Measurements from ENCODE around the gene LTO1.
"Not testable (repeated sequence)": the region's sequence is repeated elsewhere in the genome, so short reads cannot be mapped to it uniquely, and the experiment has no call there.

The LTO1 gene

GRCh38 chr11:69700278-69701140, 25.4 kb upstream of the LTO1 start:
- DNase-seq: peak; percentile 74

GRCh38 chr11:69699213-69699612, 24.1 kb upstream of the LTO1 start:
- no peak for DNase-seq

GRCh38 chr11:69698362-69698761, 23.2 kb upstream of the LTO1 start:
- DNase-seq: no peak

GRCh38 chr11:69697861-69698260, 22.7 kb upstream of the LTO1 start:
- no peak for DNase-seq

GRCh38 chr11:69697469-69697843, 22.3 kb upstream of the LTO1 start:
- DNase-seq: no peak

GRCh38 chr11:69696749-69697468, 21.8 kb upstream of the LTO1 start:
- DNase-seq: no peak

GRCh38 chr11:69695995-69696394, 20.8 kb upstream of the LTO1 start:
- DNase-seq: not testable (repeated sequence)

GRCh38 chr11:69695581-69695980, 20.4 kb upstream of the LTO1 start:
- no peak for DNase-seq

GRCh38 chr11:69694781-69695180, 19.6 kb upstream of the LTO1 start:
- DNase-seq: no peak

GRCh38 chr11:69692422-69692821, 17.3 kb upstream of the LTO1 start:
- no peak for DNase-seq

- peak; percentile 40 for DNase-seq
Measured at GRCh38 chr11:69691463-69691862, 16.3 kb upstream of the LTO1 start.

GRCh38 chr11:69689484-69690319, 14.5 kb upstream of the LTO1 start:
- DNase-seq: no peak

GRCh38 chr11:69687969-69688771, 13.0 kb upstream of the LTO1 start:
- DNase-seq: not testable (repeated sequence)

GRCh38 chr11:69686856-69687255, 11.7 kb upstream of the LTO1 start:
- no peak for DNase-seq

GRCh38 chr11:69686452-69686851, 11.3 kb upstream of the LTO1 start:
- DNase-seq: no peak

- no peak for DNase-seq
Measured at GRCh38 chr11:69685348-69685747, 10.2 kb upstream of the LTO1 start.

- no peak for DNase-seq
Measured at GRCh38 chr11:69684651-69685050, 9.5 kb upstream of the LTO1 start.

- no peak for DNase-seq
Measured at GRCh38 chr11:69683764-69684333, 8.7 kb upstream of the LTO1 start.

- no peak for DNase-seq
Measured at GRCh38 chr11:69682681-69683326, 7.7 kb upstream of the LTO1 start.

- peak; percentile 59 for DNase-seq
Measured at GRCh38 chr11:69682221-69682620, 7.1 kb upstream of the LTO1 start.

- no peak for DNase-seq
Measured at GRCh38 chr11:69680688-69681087, 5.5 kb upstream of the LTO1 start.
